ENCODE results near the gene PLPPR2.
"Not testable (repeated sequence)": the region's sequence is repeated elsewhere in the genome, so short reads cannot be mapped to it uniquely, and the experiment has no call there.

Gene PLPPR2

GRCh38 chr19:11342429-11342828, 12.8 kb upstream of the PLPPR2 start:
- DNase-seq = no peak

- DNase-seq = no peak
Measured at GRCh38 chr19:11345122-11345803, 10.0 kb upstream of the PLPPR2 start.

- peak; percentile 99 for DNase-seq
Measured at GRCh38 chr19:11346104-11346940, 8.9 kb upstream of the PLPPR2 start, which contains the start of the genes CCDC159 and TMEM205. Gene CCDC159 (plus strand): TSS chr19:11346519. CDS start chr19:11346607, 88 bp downstream. Gene TMEM205 (minus strand): TSS chr19:11346268. CDS start chr19:11345619, 649 bp downstream.

- DNase-seq = no peak
Measured at GRCh38 chr19:11347546-11348039, 7.6 kb upstream of the PLPPR2 start.

GRCh38 chr19:11349171-11349570, 6.1 kb upstream of the PLPPR2 start:
- no peak for DNase-seq

- DNase-seq = not testable (repeated sequence)
Measured at GRCh38 chr19:11354102-11354501, 1.1 kb upstream of the PLPPR2 start.

GRCh38 chr19:11356074-11356397, 804 bp downstream of the PLPPR2 start:
- DNase-seq = no peak

- DNase-seq = no peak
Measured at GRCh38 chr19:11356676-11357550, 1.7 kb downstream of the PLPPR2 start.

GRCh38 chr19:11359421-11359820, 4.2 kb downstream of the PLPPR2 start:
- no peak for DNase-seq

GRCh38 chr19:11361037-11361770, 6.0 kb downstream of the PLPPR2 start:
- DNase-seq = no peak

- no peak for DNase-seq
Measured at GRCh38 chr19:11361771-11362731, 6.8 kb downstream of the PLPPR2 start.

- DNase-seq = no peak
Measured at GRCh38 chr19:11363881-11364280, 8.6 kb downstream of the PLPPR2 start.

GRCh38 chr19:11364296-11364904, 9.2 kb downstream of the PLPPR2 start:
- no peak for DNase-seq

GRCh38 chr19:11364935-11365334, 9.7 kb downstream of the PLPPR2 start:
- DNase-seq = no peak

GRCh38 chr19:11365557-11366117, 10.4 kb downstream of the PLPPR2 start:
- no peak for DNase-seq

- no peak for DNase-seq
Measured at GRCh38 chr19:11367528-11367927, 12.3 kb downstream of the PLPPR2 start.

- DNase-seq = no peak
Measured at GRCh38 chr19:11370744-11371143, 15.5 kb downstream of the PLPPR2 start.

GRCh38 chr19:11373166-11373884, 18.1 kb downstream of the PLPPR2 start:
- DNase-seq = no peak

GRCh38 chr19:11373885-11374432, 18.7 kb downstream of the PLPPR2 start:
- no peak for DNase-seq

Measured in CD4-positive, alpha-beta T cell treated with Interleukin-17A for 4 hours (primary cell).